ENCODE results near the gene MIS18BP1.

GRCh38 chr14:45199230-45199629 is 53.8 kb downstream of the MIS18BP1 start:
- TF ChIP-seq, protein P1, sequence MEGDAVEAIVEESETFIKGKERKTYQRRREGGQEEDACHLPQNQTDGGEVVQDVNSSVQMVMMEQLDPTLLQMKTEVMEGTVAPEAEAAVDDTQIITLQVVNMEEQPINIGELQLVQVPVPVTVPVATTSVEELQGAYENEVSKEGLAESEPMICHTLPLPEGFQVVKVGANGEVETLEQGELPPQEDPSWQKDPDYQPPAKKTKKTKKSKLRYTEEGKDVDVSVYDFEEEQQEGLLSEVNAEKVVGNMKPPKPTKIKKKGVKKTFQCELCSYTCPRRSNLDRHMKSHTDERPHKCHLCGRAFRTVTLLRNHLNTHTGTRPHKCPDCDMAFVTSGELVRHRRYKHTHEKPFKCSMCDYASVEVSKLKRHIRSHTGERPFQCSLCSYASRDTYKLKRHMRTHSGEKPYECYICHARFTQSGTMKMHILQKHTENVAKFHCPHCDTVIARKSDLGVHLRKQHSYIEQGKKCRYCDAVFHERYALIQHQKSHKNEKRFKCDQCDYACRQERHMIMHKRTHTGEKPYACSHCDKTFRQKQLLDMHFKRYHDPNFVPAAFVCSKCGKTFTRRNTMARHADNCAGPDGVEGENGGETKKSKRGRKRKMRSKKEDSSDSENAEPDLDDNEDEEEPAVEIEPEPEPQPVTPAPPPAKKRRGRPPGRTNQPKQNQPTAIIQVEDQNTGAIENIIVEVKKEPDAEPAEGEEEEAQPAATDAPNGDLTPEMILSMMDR (IDR thresholded peaks at IDR 0.05): no peak
- no peak for TF ChIP-seq POLR2A (IDR thresholded peaks at IDR 0.05)

All from ovary (tissue), 3 donors.